ENCODE results near the gene LACRT. TPM values are rescaled to one million over a fixed set of nuclear protein-coding genes. Genes with fewer than 3 reads are reported as not detected.

Gene LACRT
- total and polyA plus RNA-seq, 5 experiments from 2014 or later, result not detected

GRCh38 chr12:54629925-54630324 is 4.8 kb downstream of the LACRT start:
- Mint-ChIP-seq H3K27me3 (peaks cover 33 to 80% (median 53%) of the 10 kb centered on the region in 5 donors), H3K9me3 (peaks cover 5 to 24% (median 15%) of the 10 kb centered on the region in 9 donors), H3K36me3 (peaks cover 7 to 19% (median 12%) of the 10 kb centered on the region in 3 donors)

DNA sequence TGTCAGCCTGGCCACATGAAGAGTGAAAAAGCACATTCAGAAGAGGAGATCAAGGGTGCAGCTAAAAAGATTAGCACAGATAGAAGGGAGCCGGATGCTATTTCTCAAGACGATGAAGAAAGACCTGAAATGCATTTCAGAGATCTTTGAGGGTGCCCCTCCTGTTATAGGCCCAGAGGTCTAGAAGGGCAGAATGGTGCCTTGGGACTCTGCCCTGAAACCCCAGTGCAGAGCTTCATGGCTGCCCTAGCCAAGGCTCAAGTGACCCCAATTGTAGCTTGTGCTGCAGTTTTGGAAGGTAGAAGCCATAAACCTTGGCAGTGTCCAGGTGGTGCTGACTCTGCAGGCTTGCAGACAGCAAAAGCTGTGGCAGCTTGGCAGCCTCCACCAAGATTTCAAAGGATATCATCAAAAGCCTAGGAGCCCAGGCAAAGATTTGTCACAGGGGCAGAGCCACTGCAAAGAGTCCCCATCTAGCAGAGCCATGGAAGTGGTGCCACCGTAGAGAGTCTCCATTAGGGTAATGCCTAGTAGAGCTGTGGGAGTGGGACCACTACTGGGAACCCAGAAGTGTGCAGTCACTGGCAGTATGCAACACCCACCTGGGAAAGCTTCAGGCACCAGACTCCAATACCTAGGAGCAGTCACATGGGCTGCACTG is 6.4 kb downstream of the LACRT start:
- no peak overlapping the region for H3K4me3 Mint-ChIP-seq
- ATAC-seq, result no peak
- H3K27me3 Mint-ChIP-seq, result peaks cover 39 to 82% (median 56%) of the 10 kb centered on the region in 5 donors
- POLR2A ChIA-PET, result no interaction called here
- H3K27ac Mint-ChIP-seq, result no peak overlapping the region
- no peak for DNase-seq
- peaks cover 5 to 24% (median 15%) of the 10 kb centered on the region in 9 donors for H3K9me3 Mint-ChIP-seq
- H3K4me1 Mint-ChIP-seq, result peaks cover 0 to 5% (median 0%) of the 10 kb centered on the region in 4 donors
- H3K36me3 Mint-ChIP-seq, result peaks cover 7 to 19% (median 12%) of the 10 kb centered on the region in 3 donors

More at GRCh38 chr12:54629925-54630324, 4.8 kb downstream of the LACRT start:
- H3K27ac Mint-ChIP-seq, result no peak overlapping the region
- no peak for DNase-seq
- H3K4me3 Mint-ChIP-seq, result no peak overlapping the region
- no peak for ATAC-seq
- POLR2A ChIA-PET, result no interaction called here
- H3K4me1 Mint-ChIP-seq, result peaks cover 0 to 5% (median 0%) of the 10 kb centered on the region in 4 donors

GRCh38 chr12:54627304-54627703 is 7.4 kb downstream of the LACRT start:
- H3K27ac Mint-ChIP-seq, result no peak overlapping the region
- H3K4me1 Mint-ChIP-seq, result peaks cover 0 to 3% (median 0%) of the 10 kb centered on the region in 4 donors
- no peak for DNase-seq
- peaks cover 5 to 24% (median 15%) of the 10 kb centered on the region in 9 donors for H3K9me3 Mint-ChIP-seq
- H3K36me3 Mint-ChIP-seq, result peaks cover 7 to 19% (median 12%) of the 10 kb centered on the region in 3 donors
- H3K27me3 Mint-ChIP-seq, result peaks cover 40 to 85% (median 61%) of the 10 kb centered on the region in 5 donors
- POLR2A ChIA-PET, result no interaction called here
- H3K4me3 Mint-ChIP-seq, result no peak overlapping the region
- ATAC-seq, result no peak

DNA sequence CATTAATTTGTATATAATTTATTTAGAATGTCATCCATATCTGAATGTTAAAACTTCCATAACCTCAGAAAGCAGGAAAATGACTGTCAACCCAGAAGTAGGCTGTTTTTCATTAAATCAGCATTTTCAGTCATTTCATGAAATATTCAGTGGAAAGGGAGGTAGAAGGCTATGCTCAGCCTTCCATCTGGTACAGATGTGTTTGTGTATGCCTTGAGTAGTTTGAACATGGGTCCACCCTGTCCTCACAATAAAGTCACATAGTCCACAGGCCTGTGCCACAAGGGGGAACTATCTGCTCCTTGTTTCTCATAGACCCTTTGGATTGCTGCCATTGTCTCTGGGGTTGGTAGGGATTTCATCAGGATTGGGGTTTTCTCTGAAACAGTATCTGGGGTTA is 9.1 kb downstream of the LACRT start:
- H3K36me3 Mint-ChIP-seq, result peaks cover 7 to 19% (median 12%) of the 10 kb centered on the region in 3 donors
- DNase-seq, result no peak
- H3K4me1 Mint-ChIP-seq, result no peaks in the 10 kb centered on the region
- peaks cover 5 to 24% (median 15%) of the 10 kb centered on the region in 9 donors for H3K9me3 Mint-ChIP-seq
- H3K27ac Mint-ChIP-seq, result no peak overlapping the region
- H3K27me3 Mint-ChIP-seq, result peaks cover 49 to 96% (median 62%) of the 10 kb centered on the region in 5 donors
- H3K4me3 Mint-ChIP-seq, result no peak overlapping the region
- POLR2A ChIA-PET, result no interaction called here
- no peak for ATAC-seq

- Mint-ChIP-seq H3K27me3 (peaks cover 48 to 87% (median 57%) of the 10 kb centered on the region in 5 donors), H3K4me3 (no peak overlapping the region)
- ATAC-seq, result no peak
Observed at GRCh38 chr12:54624315-54625279, 10.1 kb downstream of the LACRT start.

DNA sequence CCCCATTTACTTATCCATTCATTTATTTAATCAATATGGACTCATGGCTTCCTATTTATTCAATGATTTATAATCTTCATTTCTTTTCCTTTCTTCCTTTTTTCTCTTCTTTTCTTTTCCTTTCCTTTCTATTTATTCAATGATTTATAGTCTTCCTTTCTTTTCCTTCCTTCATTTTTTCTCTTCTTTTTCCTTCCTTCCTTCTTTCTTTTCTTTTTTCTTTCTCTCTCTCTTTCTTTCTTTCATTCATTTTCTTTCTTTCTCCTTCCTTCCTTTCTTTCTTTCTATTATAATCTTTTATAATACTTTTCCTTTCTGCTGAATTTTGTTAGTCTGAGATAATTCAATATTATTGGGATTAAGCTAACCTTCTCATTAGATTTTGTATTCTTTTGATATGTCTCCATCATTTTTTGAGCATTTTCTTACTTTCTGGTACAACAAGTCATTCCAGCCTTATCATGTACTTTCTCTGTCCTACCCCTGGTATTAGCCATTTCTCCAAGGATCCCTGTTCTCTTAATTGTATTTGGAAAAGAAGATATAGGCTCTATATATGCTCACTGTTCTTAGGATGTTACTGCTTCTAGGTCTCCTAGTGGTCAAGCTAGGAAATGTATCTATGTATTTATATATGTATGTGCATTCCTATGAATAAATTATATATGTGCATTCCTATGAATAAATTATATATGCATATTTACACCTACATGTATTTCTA is 12.1 kb downstream of the LACRT start:
- peak overlapping the region in 1 of 10 donors; percentile 19 for H3K27ac Mint-ChIP-seq
- peaks cover 0 to 13% (median 10%) of the 10 kb centered on the region in 9 donors for H3K9me3 Mint-ChIP-seq
- peaks cover 40 to 75% (median 48%) of the 10 kb centered on the region in 5 donors for H3K27me3 Mint-ChIP-seq
- ATAC-seq (no peak), DNase-seq (no peak)
- H3K4me1 Mint-ChIP-seq, result no peaks in the 10 kb centered on the region
- POLR2A ChIA-PET, result no interaction called here
- H3K4me3 Mint-ChIP-seq, result no peak overlapping the region
- peaks cover 7 to 13% (median 7%) of the 10 kb centered on the region in 3 donors for H3K36me3 Mint-ChIP-seq

More at GRCh38 chr12:54624315-54625279, 10.1 kb downstream of the LACRT start:
- H3K9me3 Mint-ChIP-seq, result peaks cover 5 to 24% (median 15%) of the 10 kb centered on the region in 9 donors
- H3K36me3 Mint-ChIP-seq, result peaks cover 7 to 19% (median 12%) of the 10 kb centered on the region in 3 donors
- no peak overlapping the region for H3K27ac Mint-ChIP-seq
- POLR2A ChIA-PET, result no interaction called here
- no peaks in the 10 kb centered on the region for H3K4me1 Mint-ChIP-seq
- DNase-seq, result no peak

GRCh38 chr12:54616933-54617680 is 17.6 kb downstream of the LACRT start:
- H3K36me3 Mint-ChIP-seq, result no peaks in the 10 kb centered on the region
- peaks cover 27 to 64% (median 32%) of the 10 kb centered on the region in 5 donors for H3K27me3 Mint-ChIP-seq
- H3K4me3 Mint-ChIP-seq, result no peak overlapping the region
- DNase-seq, result no peak
- H3K4me1 Mint-ChIP-seq, result peaks cover 0 to 10% (median 7%) of the 10 kb centered on the region in 4 donors
- no peak for ATAC-seq
- POLR2A ChIA-PET, result no interaction called here
- no peak overlapping the region for H3K27ac Mint-ChIP-seq
- no peaks in the 10 kb centered on the region for H3K9me3 Mint-ChIP-seq

DNA sequence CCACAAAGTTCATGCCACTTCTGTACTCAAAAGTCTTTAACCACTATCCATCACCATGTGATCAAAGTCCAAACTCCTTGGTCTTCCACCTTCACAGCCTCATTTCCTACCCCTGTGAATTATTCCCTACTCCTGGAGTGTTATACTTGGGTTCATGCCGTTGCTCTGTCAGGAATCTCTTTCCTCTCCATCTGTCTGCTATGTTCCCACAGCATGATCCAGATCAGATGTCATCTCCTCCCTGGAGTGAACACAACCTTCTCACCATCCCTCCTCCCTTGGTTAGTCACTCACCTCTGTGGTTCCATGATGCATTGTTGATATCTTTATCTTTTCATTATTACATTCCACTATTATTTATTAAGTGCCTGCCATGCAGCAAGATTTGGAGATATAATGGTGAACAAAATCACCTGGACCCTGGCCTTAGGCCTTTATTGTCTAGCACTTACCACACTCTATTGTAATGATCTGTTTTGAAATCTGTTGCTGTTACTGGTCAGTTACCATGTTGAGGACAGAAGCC is 22.4 kb downstream of the LACRT start:
- H3K4me1 Mint-ChIP-seq, result peaks cover 0 to 10% (median 8%) of the 10 kb centered on the region in 4 donors
- no peak overlapping the region for H3K4me3 Mint-ChIP-seq
- POLR2A ChIA-PET, result no interaction called here
- peaks cover 26 to 44% (median 39%) of the 10 kb centered on the region in 5 donors for H3K27me3 Mint-ChIP-seq
- no peak for ATAC-seq
- DNase-seq, result no peak
- H3K36me3 Mint-ChIP-seq, result no peaks in the 10 kb centered on the region
- no peaks in the 10 kb centered on the region for H3K9me3 Mint-ChIP-seq
- no peak overlapping the region for H3K27ac Mint-ChIP-seq

GRCh38 chr12:54611715-54612149 is 23.0 kb downstream of the LACRT start:
- no peak for DNase-seq
- no peak overlapping the region for H3K27ac Mint-ChIP-seq
- H3K9me3 Mint-ChIP-seq, result no peaks in the 10 kb centered on the region
- H3K36me3 Mint-ChIP-seq, result no peaks in the 10 kb centered on the region
- ATAC-seq, result no peak
- H3K27me3 Mint-ChIP-seq, result peaks cover 25 to 39% (median 35%) of the 10 kb centered on the region in 5 donors
- POLR2A ChIA-PET, result no interaction called here
- H3K4me3 Mint-ChIP-seq, result no peak overlapping the region
- peaks cover 0 to 5% (median 2%) of the 10 kb centered on the region in 4 donors for H3K4me1 Mint-ChIP-seq

DNA sequence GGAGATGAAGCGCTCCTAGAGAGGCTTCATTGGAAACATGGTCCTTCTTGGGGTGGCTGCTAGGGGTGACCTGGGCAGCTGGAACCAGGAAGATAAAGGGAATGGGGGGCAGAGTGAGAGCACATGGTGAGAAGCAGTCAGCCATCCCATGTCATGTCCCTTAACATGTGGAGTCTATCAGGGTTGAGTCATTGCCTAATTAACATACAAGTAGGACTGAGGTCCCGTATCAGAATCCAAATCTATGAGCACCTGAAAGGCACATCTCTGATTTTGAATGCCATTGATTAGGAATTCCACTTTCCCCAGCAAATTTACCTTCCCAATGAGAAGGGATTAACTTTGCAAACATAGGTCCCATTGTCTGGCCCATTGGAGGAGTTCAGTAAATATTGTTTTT is 25.9 kb downstream of the LACRT start:
- POLR2A ChIA-PET, result no interaction called here
- Mint-ChIP-seq H3K27me3 (peaks cover 9 to 19% (median 16%) of the 10 kb centered on the region in 5 donors), H3K27ac (no peak overlapping the region), H3K4me1 (peaks cover 0 to 3% (median 0%) of the 10 kb centered on the region in 4 donors), H3K36me3 (no peaks in the 10 kb centered on the region), H3K9me3 (no peaks in the 10 kb centered on the region), H3K4me3 (no peak overlapping the region)
- DNase-seq, result no peak
- no peak for ATAC-seq

DNA sequence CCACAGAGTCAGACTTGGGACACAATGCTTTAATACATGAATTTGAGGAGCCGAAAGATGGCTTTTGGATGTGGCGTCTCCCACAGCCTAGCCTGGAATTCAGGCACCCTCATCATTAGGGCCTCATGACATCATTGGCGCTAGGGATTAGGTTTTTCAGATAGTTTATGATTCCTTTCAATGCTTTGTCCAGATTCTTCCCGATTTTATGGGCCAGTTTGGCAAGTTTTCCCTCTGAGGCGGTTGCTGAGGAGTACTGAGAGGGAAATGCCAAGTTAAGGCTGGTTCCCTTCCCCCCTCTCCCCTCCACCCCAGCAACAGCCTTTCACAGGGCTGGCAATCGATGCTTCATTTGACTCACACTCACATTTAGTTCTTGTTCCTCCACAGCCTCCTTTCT is 26.5 kb downstream of the LACRT start:
- POLR2A ChIA-PET, result no interaction called here
- Mint-ChIP-seq H3K36me3 (no peaks in the 10 kb centered on the region), H3K27ac (peak overlapping the region in 1 of 10 donors; percentile 63), H3K27me3 (peaks cover 9 to 19% (median 12%) of the 10 kb centered on the region in 5 donors), H3K4me3 (no peak overlapping the region), H3K4me1 (peaks cover 2 to 3% (median 3%) of the 10 kb centered on the region in 4 donors), H3K9me3 (no peaks in the 10 kb centered on the region)
- ATAC-seq (no peak), DNase-seq (no peak)
